ENCODE results near the gene ITPK1. TPM values are rescaled to one million over a fixed set of nuclear protein-coding genes. Genes with fewer than 3 reads are reported as not detected.

The ITPK1 gene
- total and polyA plus RNA-seq, 2 experiments from 2014 or later = 35.9 to 101 TPM

GRCh38 chr14:93121030-93121834 lies 5.5 kb upstream of the ITPK1 start:
- Histone ChIP-seq H3K79me2 (replicated peaks; ENCODE audit: insufficient read depth) (no peaks in the 10 kb centered on the region), H4K20me1 (replicated peaks; ENCODE audit: insufficient read depth) (no peaks in the 10 kb centered on the region), H3K4me1 (ENCODE audit: insufficient read depth) (peaks cover 5% of the 10 kb centered on the region; the same call in 1 of the 2 replicates), H3K36me3 (ENCODE audit: insufficient read depth) (no peaks in the 10 kb centered on the region), H3K27ac (ENCODE audit: low read depth) (no peak overlapping the region), H3K27me3 (ENCODE audit: insufficient read depth) (no peaks in the 10 kb centered on the region), H3K9me2 (ENCODE audit: insufficient read depth) (no peaks in the 10 kb centered on the region), H3K4me2 (no peak overlapping the region), H3F3A (replicated peaks; ENCODE audit: low read depth) (no peaks in the 10 kb centered on the region), H2AFZ (no peak overlapping the region), H3K4me3 (no peak overlapping the region)
- Mint-ChIP-seq H3K27ac (no peak overlapping the region), H3K4me1 (peaks cover 4% of the 10 kb centered on the region; the same call in 1 of the 3 replicates), H3K27me3 (ENCODE audit: insufficient read depth, low read depth, poor library complexity) (peaks cover 11% of the 10 kb centered on the region), H3K36me3 (ENCODE audit: low read depth) (no peaks in the 10 kb centered on the region; the same call in 2 of the 3 replicates), H3K9me3 (no peaks in the 10 kb centered on the region), H3K4me3 (no peak overlapping the region)
- DNase-seq (ENCODE audit: low spot score) (no peak), ATAC-seq (no peak)
- TF ChIP-seq ZNF114 (CRISPR knock-in tag; IDR thresholded peaks at IDR 0.05) = no peak
- no peak for TF ChIP-seq CTCF (conservative IDR thresholded peaks at IDR 0.05; ENCODE audit: low read depth in 2 of 2)
- TF ChIP-seq ZNF462 (CRISPR knock-in tag; IDR thresholded peaks at IDR 0.05) = no peak
- TF ChIP-seq STAT1 (IDR thresholded peaks at IDR 0.05; ENCODE audit: unreplicated experiment) = no peak
- TF ChIP-seq NANOG (IDR thresholded peaks at IDR 0.05; ENCODE audit: borderline replicate concordance) = no peak
- no peak for TF ChIP-seq POLR2AphosphoS5 (IDR thresholded peaks at IDR 0.05; ENCODE audit: low read depth)
- TF ChIP-seq JUNB (IDR thresholded peaks at IDR 0.05; ENCODE audit: unreplicated experiment) = no peak
- TF ChIP-seq, protein P1, sequence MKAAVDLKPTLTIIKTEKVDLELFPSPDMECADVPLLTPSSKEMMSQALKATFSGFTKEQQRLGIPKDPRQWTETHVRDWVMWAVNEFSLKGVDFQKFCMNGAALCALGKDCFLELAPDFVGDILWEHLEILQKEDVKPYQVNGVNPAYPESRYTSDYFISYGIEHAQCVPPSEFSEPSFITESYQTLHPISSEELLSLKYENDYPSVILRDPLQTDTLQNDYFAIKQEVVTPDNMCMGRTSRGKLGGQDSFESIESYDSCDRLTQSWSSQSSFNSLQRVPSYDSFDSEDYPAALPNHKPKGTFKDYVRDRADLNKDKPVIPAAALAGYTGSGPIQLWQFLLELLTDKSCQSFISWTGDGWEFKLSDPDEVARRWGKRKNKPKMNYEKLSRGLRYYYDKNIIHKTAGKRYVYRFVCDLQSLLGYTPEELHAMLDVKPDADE (IDR thresholded peaks at IDR 0.05) = no peak
- TF ChIP-seq ZNF331 (CRISPR knock-in tag; IDR thresholded peaks at IDR 0.05; ENCODE audit: low read depth) = no peak
- TF ChIP-seq CREB1 (CRISPR knock-in tag; IDR thresholded peaks at IDR 0.05; ENCODE audit: low read depth) = no peak
- TF ChIP-seq EZH2phosphoT487 (IDR thresholded peaks at IDR 0.05; ENCODE audit: unreplicated experiment) = no peak
- no peak for TF ChIP-seq EZH2 (IDR thresholded peaks at IDR 0.05; ENCODE audit: low read depth, unreplicated experiment)
- TF ChIP-seq, protein P2, sequence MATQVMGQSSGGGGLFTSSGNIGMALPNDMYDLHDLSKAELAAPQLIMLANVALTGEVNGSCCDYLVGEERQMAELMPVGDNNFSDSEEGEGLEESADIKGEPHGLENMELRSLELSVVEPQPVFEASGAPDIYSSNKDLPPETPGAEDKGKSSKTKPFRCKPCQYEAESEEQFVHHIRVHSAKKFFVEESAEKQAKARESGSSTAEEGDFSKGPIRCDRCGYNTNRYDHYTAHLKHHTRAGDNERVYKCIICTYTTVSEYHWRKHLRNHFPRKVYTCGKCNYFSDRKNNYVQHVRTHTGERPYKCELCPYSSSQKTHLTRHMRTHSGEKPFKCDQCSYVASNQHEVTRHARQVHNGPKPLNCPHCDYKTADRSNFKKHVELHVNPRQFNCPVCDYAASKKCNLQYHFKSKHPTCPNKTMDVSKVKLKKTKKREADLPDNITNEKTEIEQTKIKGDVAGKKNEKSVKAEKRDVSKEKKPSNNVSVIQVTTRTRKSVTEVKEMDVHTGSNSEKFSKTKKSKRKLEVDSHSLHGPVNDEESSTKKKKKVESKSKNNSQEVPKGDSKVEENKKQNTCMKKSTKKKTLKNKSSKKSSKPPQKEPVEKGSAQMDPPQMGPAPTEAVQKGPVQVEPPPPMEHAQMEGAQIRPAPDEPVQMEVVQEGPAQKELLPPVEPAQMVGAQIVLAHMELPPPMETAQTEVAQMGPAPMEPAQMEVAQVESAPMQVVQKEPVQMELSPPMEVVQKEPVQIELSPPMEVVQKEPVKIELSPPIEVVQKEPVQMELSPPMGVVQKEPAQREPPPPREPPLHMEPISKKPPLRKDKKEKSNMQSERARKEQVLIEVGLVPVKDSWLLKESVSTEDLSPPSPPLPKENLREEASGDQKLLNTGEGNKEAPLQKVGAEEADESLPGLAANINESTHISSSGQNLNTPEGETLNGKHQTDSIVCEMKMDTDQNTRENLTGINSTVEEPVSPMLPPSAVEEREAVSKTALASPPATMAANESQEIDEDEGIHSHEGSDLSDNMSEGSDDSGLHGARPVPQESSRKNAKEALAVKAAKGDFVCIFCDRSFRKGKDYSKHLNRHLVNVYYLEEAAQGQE (IDR thresholded peaks at IDR 0.05; ENCODE audit: unreplicated experiment) = no peak

Data from GM23338 (cell line).